ENCODE results near the gene GPR32. TPM values are rescaled to one million over a fixed set of nuclear protein-coding genes. Genes with fewer than 3 reads are reported as not detected.
"Not testable (repeated sequence)": the region's sequence is repeated elsewhere in the genome, so short reads cannot be mapped to it uniquely, and the experiment has no call there.

GPR32 gene
- total RNA-seq, 1 donor from 2014 or later: not detected

GRCh38 chr19:50753879-50754278 lies 16.4 kb upstream of the GPR32 start:
- no peak for DNase-seq (ENCODE audit: extremely low spot score, unreplicated experiment)
- Mint-ChIP-seq H3K4me1 (ENCODE audit: unreplicated experiment) (no peaks in the 10 kb centered on the region), H3K27me3 (peaks cover 36% of the 10 kb centered on the region), H3K4me3 (no peak overlapping the region), H3K27ac (no peak overlapping the region), H3K9me3 (no peaks in the 10 kb centered on the region), H3K36me3 (no peaks in the 10 kb centered on the region)
- TF ChIP-seq, protein P1, sequence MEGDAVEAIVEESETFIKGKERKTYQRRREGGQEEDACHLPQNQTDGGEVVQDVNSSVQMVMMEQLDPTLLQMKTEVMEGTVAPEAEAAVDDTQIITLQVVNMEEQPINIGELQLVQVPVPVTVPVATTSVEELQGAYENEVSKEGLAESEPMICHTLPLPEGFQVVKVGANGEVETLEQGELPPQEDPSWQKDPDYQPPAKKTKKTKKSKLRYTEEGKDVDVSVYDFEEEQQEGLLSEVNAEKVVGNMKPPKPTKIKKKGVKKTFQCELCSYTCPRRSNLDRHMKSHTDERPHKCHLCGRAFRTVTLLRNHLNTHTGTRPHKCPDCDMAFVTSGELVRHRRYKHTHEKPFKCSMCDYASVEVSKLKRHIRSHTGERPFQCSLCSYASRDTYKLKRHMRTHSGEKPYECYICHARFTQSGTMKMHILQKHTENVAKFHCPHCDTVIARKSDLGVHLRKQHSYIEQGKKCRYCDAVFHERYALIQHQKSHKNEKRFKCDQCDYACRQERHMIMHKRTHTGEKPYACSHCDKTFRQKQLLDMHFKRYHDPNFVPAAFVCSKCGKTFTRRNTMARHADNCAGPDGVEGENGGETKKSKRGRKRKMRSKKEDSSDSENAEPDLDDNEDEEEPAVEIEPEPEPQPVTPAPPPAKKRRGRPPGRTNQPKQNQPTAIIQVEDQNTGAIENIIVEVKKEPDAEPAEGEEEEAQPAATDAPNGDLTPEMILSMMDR (conservative IDR thresholded peaks at IDR 0.05): no peak

- not testable (repeated sequence) for H3K27ac Mint-ChIP-seq; H3K36me3 Mint-ChIP-seq; H3K9me3 Mint-ChIP-seq; H3K4me3 Mint-ChIP-seq; H3K4me1 Mint-ChIP-seq (ENCODE audit: unreplicated experiment); DNase-seq (ENCODE audit: extremely low spot score, unreplicated experiment)
- H3K27me3 Mint-ChIP-seq: peaks cover 24% of the 10 kb centered on the region
Observed at GRCh38 chr19:50756244-50756643, 14.0 kb upstream of the GPR32 start.

DNA sequence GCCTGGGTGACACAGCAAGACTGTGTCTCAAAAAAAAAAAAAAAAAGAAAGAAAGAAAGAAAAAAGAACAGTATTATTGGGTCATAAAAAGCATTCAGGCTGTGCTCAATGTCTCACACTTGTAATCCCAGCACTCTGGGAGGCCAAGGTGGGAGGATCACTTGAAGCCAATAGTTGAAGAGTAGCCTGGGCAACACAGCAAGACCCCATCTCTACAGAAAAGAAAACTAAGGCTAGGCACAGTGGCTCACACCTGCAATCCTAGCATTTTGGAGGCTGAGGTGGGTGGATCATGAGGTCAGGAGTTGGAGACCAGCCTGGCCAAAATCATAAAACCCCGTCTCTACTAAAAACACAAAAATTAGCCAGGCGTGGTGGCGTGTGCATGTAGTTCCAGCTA lies 12.6 kb upstream of the GPR32 start:
- H3K4me1 Mint-ChIP-seq (ENCODE audit: unreplicated experiment); H3K36me3 Mint-ChIP-seq; DNase-seq (ENCODE audit: extremely low spot score, unreplicated experiment); H3K27ac Mint-ChIP-seq; H3K9me3 Mint-ChIP-seq; H3K4me3 Mint-ChIP-seq: not testable (repeated sequence)
- peaks cover 21% of the 10 kb centered on the region for H3K27me3 Mint-ChIP-seq

DNA sequence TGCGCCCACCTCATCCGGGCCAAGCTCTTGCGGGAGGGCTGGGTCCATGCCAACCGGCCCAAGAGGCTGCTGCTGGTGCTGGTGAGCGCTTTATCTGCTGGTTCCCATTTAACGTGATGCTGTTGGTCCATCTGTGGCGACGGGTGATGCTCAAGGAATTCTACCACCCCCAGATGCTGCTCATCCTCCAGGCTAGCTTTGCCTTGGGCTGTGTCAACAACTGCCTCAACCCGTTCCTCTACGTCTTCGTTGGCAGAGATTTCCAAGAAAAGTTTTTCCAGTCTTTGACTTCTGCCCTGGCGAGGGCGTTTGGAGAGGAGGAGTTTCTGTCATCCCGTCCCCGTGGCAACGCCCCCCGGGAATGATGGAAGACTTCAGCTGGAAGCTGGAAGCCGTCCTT lies 11.2 kb upstream of the GPR32 start:
- peaks cover 16% of the 10 kb centered on the region for H3K27me3 Mint-ChIP-seq
- not testable (repeated sequence) for H3K4me3 Mint-ChIP-seq; H3K4me1 Mint-ChIP-seq (ENCODE audit: unreplicated experiment)

GRCh38 chr19:50759886-50760285 lies 10.4 kb upstream of the GPR32 start:
- Mint-ChIP-seq H3K4me3 (no peak overlapping the region), H3K36me3 (no peaks in the 10 kb centered on the region), H3K9me3 (peaks cover 4% of the 10 kb centered on the region), H3K27ac (no peak overlapping the region), H3K27me3 (peaks cover 18% of the 10 kb centered on the region), H3K4me1 (ENCODE audit: unreplicated experiment) (no peaks in the 10 kb centered on the region)
- DNase-seq (ENCODE audit: extremely low spot score, unreplicated experiment): no peak
- TF ChIP-seq, protein P1 (conservative IDR thresholded peaks at IDR 0.05): no peak

More for the DNA sequence above, 11.2 kb upstream of the GPR32 start:
- DNase-seq (ENCODE audit: extremely low spot score, unreplicated experiment); H3K9me3 Mint-ChIP-seq; H3K36me3 Mint-ChIP-seq; H3K27ac Mint-ChIP-seq: not testable (repeated sequence)

DNA sequence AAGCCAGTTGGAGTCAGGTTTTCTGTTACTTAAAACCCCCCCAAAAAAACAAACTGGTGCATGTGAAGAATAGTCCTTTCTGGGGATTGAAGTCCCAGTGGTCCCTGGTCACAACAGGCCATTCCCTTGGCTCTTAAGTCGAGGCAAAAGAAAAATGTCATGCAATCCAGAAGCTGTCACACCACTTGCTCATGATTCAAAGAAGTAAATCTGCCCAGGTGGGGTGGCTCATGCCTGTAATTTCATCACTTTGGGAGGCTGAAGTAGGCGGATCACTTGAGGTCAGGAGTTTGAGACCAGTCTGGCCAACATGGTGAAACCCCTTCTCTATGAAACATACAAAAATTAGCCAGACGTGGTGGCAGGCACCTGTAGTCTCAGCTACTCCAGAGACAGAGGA lies 8.8 kb upstream of the GPR32 start:
- not testable (repeated sequence) for H3K4me1 Mint-ChIP-seq (ENCODE audit: unreplicated experiment); H3K4me3 Mint-ChIP-seq; H3K9me3 Mint-ChIP-seq; H3K27ac Mint-ChIP-seq; DNase-seq (ENCODE audit: extremely low spot score, unreplicated experiment); H3K36me3 Mint-ChIP-seq
- H3K27me3 Mint-ChIP-seq: peaks cover 17% of the 10 kb centered on the region

- peaks cover 22% of the 10 kb centered on the region for H3K27me3 Mint-ChIP-seq
- DNase-seq (ENCODE audit: extremely low spot score, unreplicated experiment); H3K4me3 Mint-ChIP-seq; H3K9me3 Mint-ChIP-seq; H3K27ac Mint-ChIP-seq; H3K4me1 Mint-ChIP-seq (ENCODE audit: unreplicated experiment); H3K36me3 Mint-ChIP-seq: not testable (repeated sequence)
Observed at GRCh38 chr19:50763521-50763920, 6.7 kb upstream of the GPR32 start.

DNA sequence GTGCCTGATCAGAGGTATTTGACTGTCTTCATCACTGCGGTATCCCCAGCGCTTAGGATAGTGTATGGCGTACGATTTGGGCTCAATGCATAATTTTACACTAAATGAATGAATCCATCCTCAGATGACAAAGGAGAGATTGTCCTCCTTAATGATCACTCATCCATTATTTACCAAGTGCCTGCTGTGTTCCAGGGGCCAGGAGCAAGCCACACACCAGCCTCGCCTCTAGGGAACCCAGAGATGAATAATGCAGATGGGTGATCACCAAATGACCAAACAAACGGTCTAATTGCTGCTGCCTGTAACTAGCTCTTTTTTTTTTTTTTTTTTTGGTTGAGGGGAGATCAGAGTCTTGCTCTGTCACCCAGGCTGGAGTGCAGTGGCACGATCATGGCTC lies 5.9 kb upstream of the GPR32 start:
- H3K27ac Mint-ChIP-seq: no peak overlapping the region
- H3K9me3 Mint-ChIP-seq: peaks cover 4% of the 10 kb centered on the region
- DNase-seq (ENCODE audit: extremely low spot score, unreplicated experiment): no peak
- H3K36me3 Mint-ChIP-seq: no peaks in the 10 kb centered on the region
- H3K27me3 Mint-ChIP-seq: peaks cover 20% of the 10 kb centered on the region
- no peaks in the 10 kb centered on the region for H3K4me1 Mint-ChIP-seq (ENCODE audit: unreplicated experiment)
- H3K4me3 Mint-ChIP-seq: no peak overlapping the region
- TF ChIP-seq, protein P1 (conservative IDR thresholded peaks at IDR 0.05): no peak

DNA sequence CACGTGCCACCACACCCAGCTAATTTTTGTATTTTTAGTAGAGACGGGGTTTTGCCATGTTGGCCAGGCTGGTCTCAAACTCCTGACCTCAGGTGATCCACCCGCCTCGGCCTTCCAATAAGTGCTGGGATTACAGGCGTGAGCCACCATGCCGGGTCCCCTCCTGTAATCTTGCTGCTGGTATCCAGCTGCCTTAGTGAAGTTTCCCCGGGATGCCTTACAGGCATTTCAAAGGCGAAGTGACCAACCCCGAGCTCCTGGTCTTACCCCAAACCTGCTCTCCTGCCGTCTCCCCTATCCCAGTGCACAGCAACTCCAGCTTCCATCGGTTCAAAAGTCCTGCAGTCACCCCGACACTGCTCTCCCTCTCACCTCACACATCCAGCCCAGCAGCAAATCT lies 3.5 kb upstream of the GPR32 start:
- peaks cover 25% of the 10 kb centered on the region for H3K27me3 Mint-ChIP-seq
- DNase-seq (ENCODE audit: extremely low spot score, unreplicated experiment); H3K27ac Mint-ChIP-seq; H3K4me1 Mint-ChIP-seq (ENCODE audit: unreplicated experiment); H3K36me3 Mint-ChIP-seq; H3K9me3 Mint-ChIP-seq; H3K4me3 Mint-ChIP-seq: not testable (repeated sequence)

DNA sequence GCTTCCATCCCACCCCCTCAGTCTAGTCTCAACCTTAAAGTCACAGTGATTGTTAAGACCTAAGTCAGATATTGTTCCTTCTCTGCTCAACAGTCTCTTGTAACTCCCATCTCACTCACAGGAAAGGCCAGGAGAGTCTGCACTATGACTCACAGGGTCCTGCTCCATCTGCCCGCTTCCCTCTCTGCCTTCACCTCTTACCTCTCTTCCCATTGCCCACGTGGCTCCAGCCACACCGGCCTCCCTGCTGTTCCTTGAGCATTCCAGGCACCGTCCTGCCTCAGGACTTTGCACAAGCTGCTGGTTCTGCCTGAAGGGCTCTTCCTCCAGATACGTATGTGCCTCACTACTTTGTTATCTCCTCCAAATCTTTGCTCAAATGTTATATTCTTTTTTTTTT lies 3.0 kb upstream of the GPR32 start:
- H3K4me3 Mint-ChIP-seq; H3K27ac Mint-ChIP-seq; H3K36me3 Mint-ChIP-seq; H3K9me3 Mint-ChIP-seq; DNase-seq (ENCODE audit: extremely low spot score, unreplicated experiment); H3K4me1 Mint-ChIP-seq (ENCODE audit: unreplicated experiment): not testable (repeated sequence)
- H3K27me3 Mint-ChIP-seq: peaks cover 25% of the 10 kb centered on the region
